Suppressor macrophage treated with lipopolysaccharide for 1 hour (primary cell): Measurements from ENCODE around the gene OR10V1.
A peak's percentile ranks its signal among the peaks of the same experiment; 100 is the strongest.

ENCODE experiments used
- DNase-seq, 3 donors: peaks; one replicate each; pipeline ENCODE4 v3.0.0-alpha.2; 2020 to 2022

OR10V1 gene

DNA sequence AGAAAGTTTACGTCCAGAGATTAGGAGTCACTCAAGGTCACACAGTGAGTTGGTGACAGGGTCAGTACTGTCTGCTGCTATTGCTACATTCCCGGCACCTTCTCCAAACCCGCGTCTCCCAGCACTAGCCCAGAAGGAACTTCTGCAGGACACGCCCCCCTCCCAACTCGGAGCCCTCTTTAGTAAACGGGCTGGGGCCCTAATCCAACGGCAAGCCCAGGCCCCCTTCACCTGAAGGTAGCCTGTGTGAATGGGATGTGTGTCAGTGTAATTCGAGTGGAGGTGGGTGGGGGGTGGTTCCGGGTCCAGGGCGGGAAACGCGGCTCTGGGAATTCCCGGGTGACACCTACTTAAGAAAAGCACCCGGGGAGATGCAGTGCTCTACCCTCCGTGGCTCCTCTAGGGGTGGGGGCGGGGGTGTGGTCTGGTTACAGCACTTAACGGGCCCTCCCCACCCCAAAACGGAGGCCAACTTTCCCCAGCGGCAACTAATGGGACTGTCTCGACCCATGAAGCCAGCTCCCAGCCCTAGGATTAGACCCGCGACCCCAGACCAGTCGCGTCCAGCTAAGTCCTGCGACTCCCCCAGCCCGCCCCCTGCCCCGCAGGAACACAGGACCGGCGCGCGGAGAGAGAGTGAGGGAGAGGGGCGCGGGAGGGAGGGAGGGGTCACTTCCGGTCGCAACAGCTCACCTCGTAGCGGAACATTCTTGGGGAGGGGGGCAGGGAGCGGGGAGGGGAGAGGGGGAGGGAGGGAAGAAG, 45.3 kb downstream of the OR10V1 start:
- peak; percentile 95 to 98 (median 97) for DNase-seq

DNA sequence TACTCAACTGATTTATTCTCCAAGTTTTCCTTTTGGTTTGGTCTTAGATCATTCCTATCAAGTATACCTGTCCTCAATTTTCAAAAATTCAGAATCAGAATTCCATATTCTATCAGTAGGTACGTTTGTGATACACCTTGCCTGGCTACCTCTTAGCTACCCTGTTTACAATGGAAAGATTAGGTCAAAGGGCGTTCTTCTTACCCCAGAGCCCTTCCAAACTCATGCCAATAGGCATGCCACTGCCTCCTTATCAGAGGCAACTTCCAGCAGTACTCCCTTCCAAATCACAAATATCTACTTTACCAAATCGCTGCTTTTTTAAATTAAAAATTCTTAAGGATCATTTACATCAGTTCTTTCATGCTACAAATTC, 45.8 kb downstream of the OR10V1 start:
- no peak for DNase-seq

DNA sequence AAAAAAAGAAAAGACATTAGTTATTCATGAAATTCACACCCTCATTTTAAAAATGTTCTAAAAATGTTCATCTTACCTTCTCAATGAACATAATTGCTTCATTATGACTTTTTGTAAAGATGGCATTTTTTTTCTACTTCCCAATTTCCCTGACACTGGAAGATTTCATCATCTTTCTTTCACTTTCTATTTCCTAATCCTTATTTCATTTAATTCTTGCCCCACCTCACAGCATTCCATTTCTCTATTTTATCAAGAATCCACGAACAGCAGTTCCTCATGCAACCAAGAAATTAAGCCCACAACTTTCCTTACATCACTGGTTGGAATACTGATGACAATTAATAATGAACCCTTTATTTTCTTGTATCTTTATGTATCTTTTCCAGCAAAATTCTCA, 46.7 kb downstream of the OR10V1 start:
- peak; percentile 74 to 95 (median 93) for DNase-seq
